ENCODE measurements around the gene RAD54L. TPM values are rescaled to one million over a fixed set of nuclear protein-coding genes. Genes with fewer than 3 reads are reported as not detected.

RAD54L gene
- total and polyA plus RNA-seq, 10 of the 15 experiments (the other 5 are each of a cell fraction or from before 2014, with no cell fraction given) = 12.9 to 54.2 (median 23.6) TPM

DNA sequence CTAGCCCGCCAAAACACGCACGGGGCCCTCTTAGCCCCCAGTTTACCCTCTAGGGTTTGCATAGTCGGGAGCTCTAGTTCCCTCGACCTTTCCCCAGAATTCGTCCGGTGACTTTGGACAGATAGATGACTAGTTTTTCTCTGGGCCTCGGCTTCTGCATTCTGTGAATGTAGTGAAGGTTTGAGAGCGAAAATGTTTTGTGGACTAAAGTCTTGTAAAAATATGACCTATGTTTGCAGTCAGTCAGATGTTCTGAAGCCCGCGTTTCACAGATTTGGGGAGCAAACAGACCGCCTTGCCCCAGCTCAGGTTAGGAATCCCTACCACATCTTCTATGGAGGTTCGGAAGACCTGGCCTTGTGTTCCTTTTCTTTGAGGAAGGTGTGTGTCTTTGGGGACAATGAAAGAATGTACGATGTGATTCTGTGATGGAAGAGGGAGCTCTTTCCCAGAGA lies 56.3 kb downstream of the RAD54L start (continued):
- TF ChIP-seq, protein P1, sequence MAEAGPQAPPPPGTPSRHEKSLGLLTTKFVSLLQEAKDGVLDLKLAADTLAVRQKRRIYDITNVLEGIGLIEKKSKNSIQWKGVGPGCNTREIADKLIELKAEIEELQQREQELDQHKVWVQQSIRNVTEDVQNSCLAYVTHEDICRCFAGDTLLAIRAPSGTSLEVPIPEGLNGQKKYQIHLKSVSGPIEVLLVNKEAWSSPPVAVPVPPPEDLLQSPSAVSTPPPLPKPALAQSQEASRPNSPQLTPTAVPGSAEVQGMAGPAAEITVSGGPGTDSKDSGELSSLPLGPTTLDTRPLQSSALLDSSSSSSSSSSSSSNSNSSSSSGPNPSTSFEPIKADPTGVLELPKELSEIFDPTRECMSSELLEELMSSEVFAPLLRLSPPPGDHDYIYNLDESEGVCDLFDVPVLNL (IDR thresholded peaks at IDR 0.05; ENCODE audit: low read depth, low read length) = 0 out of 2 replicates have a peak, but pooled peaks have one; percentile 2
- TF ChIP-seq, protein P2, sequence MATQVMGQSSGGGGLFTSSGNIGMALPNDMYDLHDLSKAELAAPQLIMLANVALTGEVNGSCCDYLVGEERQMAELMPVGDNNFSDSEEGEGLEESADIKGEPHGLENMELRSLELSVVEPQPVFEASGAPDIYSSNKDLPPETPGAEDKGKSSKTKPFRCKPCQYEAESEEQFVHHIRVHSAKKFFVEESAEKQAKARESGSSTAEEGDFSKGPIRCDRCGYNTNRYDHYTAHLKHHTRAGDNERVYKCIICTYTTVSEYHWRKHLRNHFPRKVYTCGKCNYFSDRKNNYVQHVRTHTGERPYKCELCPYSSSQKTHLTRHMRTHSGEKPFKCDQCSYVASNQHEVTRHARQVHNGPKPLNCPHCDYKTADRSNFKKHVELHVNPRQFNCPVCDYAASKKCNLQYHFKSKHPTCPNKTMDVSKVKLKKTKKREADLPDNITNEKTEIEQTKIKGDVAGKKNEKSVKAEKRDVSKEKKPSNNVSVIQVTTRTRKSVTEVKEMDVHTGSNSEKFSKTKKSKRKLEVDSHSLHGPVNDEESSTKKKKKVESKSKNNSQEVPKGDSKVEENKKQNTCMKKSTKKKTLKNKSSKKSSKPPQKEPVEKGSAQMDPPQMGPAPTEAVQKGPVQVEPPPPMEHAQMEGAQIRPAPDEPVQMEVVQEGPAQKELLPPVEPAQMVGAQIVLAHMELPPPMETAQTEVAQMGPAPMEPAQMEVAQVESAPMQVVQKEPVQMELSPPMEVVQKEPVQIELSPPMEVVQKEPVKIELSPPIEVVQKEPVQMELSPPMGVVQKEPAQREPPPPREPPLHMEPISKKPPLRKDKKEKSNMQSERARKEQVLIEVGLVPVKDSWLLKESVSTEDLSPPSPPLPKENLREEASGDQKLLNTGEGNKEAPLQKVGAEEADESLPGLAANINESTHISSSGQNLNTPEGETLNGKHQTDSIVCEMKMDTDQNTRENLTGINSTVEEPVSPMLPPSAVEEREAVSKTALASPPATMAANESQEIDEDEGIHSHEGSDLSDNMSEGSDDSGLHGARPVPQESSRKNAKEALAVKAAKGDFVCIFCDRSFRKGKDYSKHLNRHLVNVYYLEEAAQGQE (IDR thresholded peaks at IDR 0.05; ENCODE audit: low read depth, low read length) = no peak
- TF ChIP-seq ZBED1 (IDR thresholded peaks at IDR 0.05; ENCODE audit: borderline replicate concordance) (no peak), BACH1 (IDR thresholded peaks at IDR 0.05; ENCODE audit: borderline replicate concordance) (no peak), CHD1 (IDR thresholded peaks at IDR 0.05; ENCODE audit: low read depth, low read length) (no peak), POLR2A (IDR thresholded peaks at IDR 0.05; ENCODE audit: low read depth, low read length) (no peak), NRF1 (conservative IDR thresholded peaks at IDR 0.05; ENCODE audit: low read depth, low read length) (no peak), KLF5 (IDR thresholded peaks at IDR 0.05; ENCODE audit: partially characterized antibody) (no peak), SP1 (IDR thresholded peaks at IDR 0.05; ENCODE audit: low read depth, low read length) (no peak), MTA3 (IDR thresholded peaks at IDR 0.05; ENCODE audit: borderline replicate concordance, low read length) (peak; percentile 45; the same call in 1 of the 2 replicates), FOS (IDR thresholded peaks at IDR 0.05; ENCODE audit: borderline replicate concordance, extremely low read depth, insufficient read length) (no peak), LARP7 (IDR thresholded peaks at IDR 0.05) (peak; percentile 76), HDGF (IDR thresholded peaks at IDR 0.05) (0 out of 2 replicates have a peak, but pooled peaks have one; percentile 3), IRF4 (IDR thresholded peaks at IDR 0.05; ENCODE audit: low read depth, low read length) (no peak), CBX5 (IDR thresholded peaks at IDR 0.05; ENCODE audit: low read depth) (no peak), EGR1 (IDR thresholded peaks at IDR 0.05; ENCODE audit: borderline replicate concordance in 1 of 2, low read depth in 2 of 2, low read length in 2 of 2) (no peak)
- TF ChIP-seq, protein P3, sequence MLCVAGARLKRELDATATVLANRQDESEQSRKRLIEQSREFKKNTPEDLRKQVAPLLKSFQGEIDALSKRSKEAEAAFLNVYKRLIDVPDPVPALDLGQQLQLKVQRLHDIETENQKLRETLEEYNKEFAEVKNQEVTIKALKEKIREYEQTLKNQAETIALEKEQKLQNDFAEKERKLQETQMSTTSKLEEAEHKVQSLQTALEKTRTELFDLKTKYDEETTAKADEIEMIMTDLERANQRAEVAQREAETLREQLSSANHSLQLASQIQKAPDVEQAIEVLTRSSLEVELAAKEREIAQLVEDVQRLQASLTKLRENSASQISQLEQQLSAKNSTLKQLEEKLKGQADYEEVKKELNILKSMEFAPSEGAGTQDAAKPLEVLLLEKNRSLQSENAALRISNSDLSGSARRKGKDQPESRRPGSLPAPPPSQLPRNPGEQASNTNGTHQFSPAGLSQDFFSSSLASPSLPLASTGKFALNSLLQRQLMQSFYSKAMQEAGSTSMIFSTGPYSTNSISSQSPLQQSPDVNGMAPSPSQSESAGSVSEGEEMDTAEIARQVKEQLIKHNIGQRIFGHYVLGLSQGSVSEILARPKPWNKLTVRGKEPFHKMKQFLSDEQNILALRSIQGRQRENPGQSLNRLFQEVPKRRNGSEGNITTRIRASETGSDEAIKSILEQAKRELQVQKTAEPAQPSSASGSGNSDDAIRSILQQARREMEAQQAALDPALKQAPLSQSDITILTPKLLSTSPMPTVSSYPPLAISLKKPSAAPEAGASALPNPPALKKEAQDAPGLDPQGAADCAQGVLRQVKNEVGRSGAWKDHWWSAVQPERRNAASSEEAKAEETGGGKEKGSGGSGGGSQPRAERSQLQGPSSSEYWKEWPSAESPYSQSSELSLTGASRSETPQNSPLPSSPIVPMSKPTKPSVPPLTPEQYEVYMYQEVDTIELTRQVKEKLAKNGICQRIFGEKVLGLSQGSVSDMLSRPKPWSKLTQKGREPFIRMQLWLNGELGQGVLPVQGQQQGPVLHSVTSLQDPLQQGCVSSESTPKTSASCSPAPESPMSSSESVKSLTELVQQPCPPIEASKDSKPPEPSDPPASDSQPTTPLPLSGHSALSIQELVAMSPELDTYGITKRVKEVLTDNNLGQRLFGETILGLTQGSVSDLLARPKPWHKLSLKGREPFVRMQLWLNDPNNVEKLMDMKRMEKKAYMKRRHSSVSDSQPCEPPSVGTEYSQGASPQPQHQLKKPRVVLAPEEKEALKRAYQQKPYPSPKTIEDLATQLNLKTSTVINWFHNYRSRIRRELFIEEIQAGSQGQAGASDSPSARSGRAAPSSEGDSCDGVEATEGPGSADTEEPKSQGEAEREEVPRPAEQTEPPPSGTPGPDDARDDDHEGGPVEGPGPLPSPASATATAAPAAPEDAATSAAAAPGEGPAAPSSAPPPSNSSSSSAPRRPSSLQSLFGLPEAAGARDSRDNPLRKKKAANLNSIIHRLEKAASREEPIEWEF (IDR thresholded peaks at IDR 0.05; ENCODE audit: insufficient replicate concordance, low read depth, low read length) = no peak

All from GM12878 (cell line).